A673 (cell line): ENCODE data around the gene BBS1. TPM values are rescaled to one million over a fixed set of nuclear protein-coding genes. Genes with fewer than 3 reads are reported as not detected.

ENCODE experiments used
- BruUV-seq: library from RNA; stranded (reverse); fragments of 400-500 nt; replicated peaks from 2 replicates; lab custom pipeline; 2021; lab: Mats Ljungman, UMichigan
- CTCF ChIA-PET: fragments of 300-600 bp; sonication (Branson Sonifier 250); formaldehyde crosslinking; loops from one replicate; lab custom pipeline; 2022; ENCODE audit warnings: antibody characterized with exemption; lab: Charles Lee
- POLR2A ChIA-PET: fragments of 300-600 bp; sonication (Branson Sonifier 250); formaldehyde crosslinking; loops from one replicate; lab custom pipeline; 2022; ENCODE audit warnings: antibody characterized with exemption; ENCODE audit not compliant: low non-redundant PET; lab: Charles Lee
- DNase-seq: peaks from one replicate; pipeline ENCODE4 v3.0.0-alpha.2; 2015; ENCODE audit warnings: low spot score
- H3K27ac ChIP-seq: fragments of 200-600 bp; sonication (generic); 2 replicates; pipeline ENCODE4 v1.5.1; 2016; ENCODE audit warnings: mixed run types, low read depth, mild to moderate bottlenecking, mixed read lengths, antibody characterized with exemption, low read length; ENCODE audit not compliant: poor library complexity, severe bottlenecking
- H3K27me3 ChIP-seq: fragments of 200-600 bp; sonication (generic); replicated peaks from 2 replicates; pipeline ENCODE4 v1.6.1; 2017; ENCODE audit warnings: mixed run types, low read depth, mild to moderate bottlenecking, mixed read lengths, antibody characterized with exemption, low read length; ENCODE audit not compliant: insufficient read depth, poor library complexity
- H3K36me3 ChIP-seq: fragments of 200-600 bp; sonication (generic); 2 replicates; pipeline ENCODE4 v1.6.1; 2016; ENCODE audit warnings: mixed run types, mild to moderate bottlenecking, mixed read lengths, antibody characterized with exemption, low read length; ENCODE audit not compliant: insufficient read depth, poor library complexity, severe bottlenecking
- H3K4me1 ChIP-seq: fragments of 200-600 bp; sonication (generic); 2 replicates; pipeline ENCODE4 v1.6.1; 2017; ENCODE audit warnings: mixed run types, mild to moderate bottlenecking, mixed read lengths, antibody characterized with exemption, low read length; ENCODE audit not compliant: insufficient read depth, poor library complexity, severe bottlenecking
- H3K4me3 ChIP-seq: fragments of 200-600 bp; sonication (generic); 2 replicates; pipeline ENCODE4 v1.5.1; 2016; ENCODE audit warnings: low read depth, mixed run types, mild to moderate bottlenecking, mixed read lengths, low read length; ENCODE audit not compliant: poor library complexity, severe bottlenecking
- H3K9me3 ChIP-seq: fragments of 200-600 bp; sonication (generic); 2 replicates; pipeline ENCODE4 v1.6.1; 2016; ENCODE audit warnings: mixed run types, low read depth, mild to moderate bottlenecking, mixed read lengths, antibody characterized with exemption, low read length; ENCODE audit not compliant: poor library complexity, severe bottlenecking
- EZH2 ChIP-seq: fragments of 200-600 bp; sonication (generic); IDR thresholded peaks from 2 replicates; pipeline ENCODE4 v1.6.1; 2017; ENCODE audit warnings: borderline replicate concordance, low read depth, mild to moderate bottlenecking, mixed read lengths, antibody characterized with exemption, low read length; ENCODE audit not compliant: poor library complexity, severe bottlenecking
- intact Hi-C: fragments of 100-400 bp; cut with micrococcal nuclease; formaldehyde crosslinking; loops from one replicate; pipeline ENCODE4 v1.10.0; 2022; ENCODE audit not compliant: unreplicated experiment
- total RNA-seq: library from RNA; stranded (reverse); gene quantifications from 2 replicates; pipeline ENCODE4 v1.2.3, GENCODE V29; 2021
- TF ChIP-seq, protein P1 (sequence below): fragments of 300-800, 200-600 bp; sonication (generic); conservative IDR thresholded peaks from 2 replicates; pipeline ENCODE4 v1.5.1; 2017; ENCODE audit warnings: low read depth, mild to moderate bottlenecking, antibody characterized with exemption, low read length, moderate library complexity, mixed read lengths

The BBS1 gene
- total RNA-seq, 1 experiment from 2014 or later, result 40.5 TPM

DNA sequence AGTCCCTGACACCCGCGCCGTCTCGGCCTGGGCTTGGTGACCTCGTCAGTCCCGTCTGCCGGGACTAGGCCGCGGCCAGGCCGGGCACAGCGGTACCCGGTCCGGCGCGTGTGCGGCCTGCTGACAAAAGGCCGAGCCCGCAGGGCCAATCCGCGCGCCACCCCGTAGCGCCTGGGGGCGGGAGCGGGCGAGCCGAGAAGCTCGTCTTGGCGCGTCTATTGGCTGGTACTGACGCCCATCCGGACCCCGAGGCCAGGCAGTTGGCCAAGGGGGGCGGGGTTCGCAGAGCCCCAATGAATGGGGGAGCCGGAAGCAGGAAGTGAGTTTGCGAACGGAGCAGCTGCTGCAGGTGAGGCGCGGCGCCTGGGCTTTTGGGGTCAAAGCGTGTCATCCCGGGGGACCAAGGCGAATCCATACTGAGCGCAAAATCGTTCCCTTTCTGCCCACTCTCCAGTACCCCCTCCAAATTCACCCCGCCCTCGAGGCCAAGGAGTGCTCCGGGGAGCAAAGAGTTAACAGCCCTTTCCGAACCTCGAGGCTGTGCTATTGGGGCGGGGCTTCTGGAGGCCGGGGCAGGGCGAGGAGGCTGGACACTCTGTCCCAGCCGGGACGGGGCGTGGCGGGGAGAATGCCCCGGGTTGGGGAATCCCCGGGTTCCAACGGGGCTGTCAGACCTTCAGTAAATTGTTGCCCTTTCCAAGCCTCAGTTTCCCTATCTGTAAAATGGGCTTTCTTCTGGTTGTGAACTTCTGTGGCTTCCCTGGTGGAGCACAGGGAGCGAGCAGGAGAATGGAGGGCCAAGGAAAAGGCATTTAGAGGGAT lies 30.1 kb upstream of the BBS1 start, which contains the start of gene DPP3:
Gene DPP3 (plus strand): TSS at position 318 of the 822 bp plus-strand sequence. CDS start 1,767 bp downstream, outside the sequence.
- TF ChIP-seq EZH2, result no peak
- TF ChIP-seq, protein P1, sequence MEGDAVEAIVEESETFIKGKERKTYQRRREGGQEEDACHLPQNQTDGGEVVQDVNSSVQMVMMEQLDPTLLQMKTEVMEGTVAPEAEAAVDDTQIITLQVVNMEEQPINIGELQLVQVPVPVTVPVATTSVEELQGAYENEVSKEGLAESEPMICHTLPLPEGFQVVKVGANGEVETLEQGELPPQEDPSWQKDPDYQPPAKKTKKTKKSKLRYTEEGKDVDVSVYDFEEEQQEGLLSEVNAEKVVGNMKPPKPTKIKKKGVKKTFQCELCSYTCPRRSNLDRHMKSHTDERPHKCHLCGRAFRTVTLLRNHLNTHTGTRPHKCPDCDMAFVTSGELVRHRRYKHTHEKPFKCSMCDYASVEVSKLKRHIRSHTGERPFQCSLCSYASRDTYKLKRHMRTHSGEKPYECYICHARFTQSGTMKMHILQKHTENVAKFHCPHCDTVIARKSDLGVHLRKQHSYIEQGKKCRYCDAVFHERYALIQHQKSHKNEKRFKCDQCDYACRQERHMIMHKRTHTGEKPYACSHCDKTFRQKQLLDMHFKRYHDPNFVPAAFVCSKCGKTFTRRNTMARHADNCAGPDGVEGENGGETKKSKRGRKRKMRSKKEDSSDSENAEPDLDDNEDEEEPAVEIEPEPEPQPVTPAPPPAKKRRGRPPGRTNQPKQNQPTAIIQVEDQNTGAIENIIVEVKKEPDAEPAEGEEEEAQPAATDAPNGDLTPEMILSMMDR, result no peak
- Histone ChIP-seq H3K27me3 (no peaks in the 10 kb centered on the region), H3K27ac (peak within 1 kb of the TSS; percentile 91), H3K4me3 (peak within 1 kb of the TSS; percentile 87), H3K36me3 (peaks cover 4% of the 10 kb centered on the region), H3K4me1 (no peaks in the 10 kb centered on the region), H3K9me3 (no peaks in the 10 kb centered on the region)
- BruUV-seq, result no TSS peak
- intact Hi-C loops, result no loop called here
- ChIA-PET POLR2A (interaction anchor here (0.7 kb wide), 1 partner anchor 14 kb away, joined by 4 read pairs; the partner anchor contains the start of gene PELI3), CTCF (interaction anchor here (0.6 to 1.4 kb wide), 6 partner anchors 11 to 198 kb away, joined by 3 to 5 read pairs (median 3); partner anchors contain the start of genes MRPL11 and PELI3)
- peak; percentile 99 for DNase-seq

DNA sequence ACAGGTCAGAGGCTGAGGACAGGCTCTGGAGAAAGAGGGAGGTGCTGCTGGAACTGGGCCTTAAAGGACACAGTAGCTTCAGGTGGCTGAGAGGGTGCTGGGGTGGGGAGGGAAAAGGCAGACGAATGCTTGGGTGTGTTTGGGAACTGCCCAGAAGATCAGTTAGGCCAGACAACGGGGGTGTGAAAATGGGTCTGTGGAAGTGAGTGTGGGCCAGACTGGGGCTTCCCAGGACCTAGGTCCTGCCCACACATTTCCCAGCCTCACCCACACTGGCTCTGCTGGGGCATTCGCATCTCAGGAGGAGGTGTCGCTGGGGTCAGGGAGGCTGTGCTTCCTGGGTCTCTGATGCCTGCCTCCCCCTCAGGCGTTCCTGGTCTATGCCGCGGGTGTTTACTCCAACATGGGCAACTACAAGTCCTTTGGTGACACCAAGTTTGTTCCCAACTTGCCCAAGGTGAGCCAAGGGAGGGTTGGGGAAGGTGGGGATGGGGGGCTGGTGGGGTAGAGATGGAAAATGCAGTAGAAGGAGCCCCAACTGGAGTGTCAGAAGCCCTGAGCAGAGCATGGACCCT lies 25.5 kb upstream of the BBS1 start:
- no peak overlapping the region for H3K27ac ChIP-seq
- intact Hi-C loops, result no loop called here
- CTCF ChIA-PET, result no interaction called here
- TF ChIP-seq, protein P1, result no peak
- no peak for TF ChIP-seq EZH2
- no peaks in the 10 kb centered on the region for H3K27me3 ChIP-seq
- H3K4me3 ChIP-seq, result no peak overlapping the region
- H3K4me1 ChIP-seq, result no peaks in the 10 kb centered on the region
- peaks cover 3% of the 10 kb centered on the region for H3K36me3 ChIP-seq
- BruUV-seq, result no TSS peak
- no peak for DNase-seq
- H3K9me3 ChIP-seq, result no peaks in the 10 kb centered on the region
- POLR2A ChIA-PET, result no interaction called here

DNA sequence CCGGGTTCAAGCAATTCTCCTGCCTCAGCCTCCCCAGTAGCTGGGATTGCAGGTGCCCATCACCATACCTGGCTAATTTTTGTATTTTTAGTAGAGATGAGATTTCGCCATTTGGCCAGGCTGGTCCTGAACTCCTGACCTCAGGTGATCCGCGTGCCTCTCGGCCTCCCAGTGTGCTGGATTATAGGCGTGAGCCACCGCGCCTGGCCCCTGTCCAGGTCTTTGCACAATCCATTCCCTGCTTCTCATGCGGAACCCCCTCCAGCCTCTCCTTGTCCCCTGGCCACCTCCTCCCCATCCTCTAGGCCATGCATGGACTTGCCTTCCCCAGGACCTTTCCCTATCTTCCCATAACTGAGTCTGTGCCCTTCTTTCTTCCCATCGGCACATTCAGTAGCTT lies 21.5 kb upstream of the BBS1 start:
- intact Hi-C loops, result no loop called here
- H3K27me3 ChIP-seq, result no peaks in the 10 kb centered on the region
- no peak for TF ChIP-seq EZH2
- TF ChIP-seq, protein P1, result no peak
- ChIA-PET POLR2A (no interaction called here), CTCF (no interaction called here)
- H3K4me1 ChIP-seq, result no peaks in the 10 kb centered on the region
- no peak overlapping the region for H3K4me3 ChIP-seq
- BruUV-seq, result no TSS peak
- H3K36me3 ChIP-seq, result peaks cover 9% of the 10 kb centered on the region
- no peak for DNase-seq
- H3K27ac ChIP-seq, result no peak overlapping the region
- H3K9me3 ChIP-seq, result no peaks in the 10 kb centered on the region
